AML-193 (cell line): ENCODE data around the gene ACTG1.

Experiments used
- DNase-seq, 2 experiments: peaks; one replicate each; lab custom pipeline; 2025; lab: John Stamatoyannopoulos, UW

The ACTG1 gene

GRCh38 chr17:81464586-81464985 lies 48.0 kb downstream of the ACTG1 start:
- DNase-seq: no peak

- DNase-seq: no peak
Observed at GRCh38 chr17:81463506-81463905, 49.1 kb downstream of the ACTG1 start.

GRCh38 chr17:81462506-81463125 lies 50.0 kb downstream of the ACTG1 start:
- no peak for DNase-seq

GRCh38 chr17:81461607-81462500 lies 50.7 kb downstream of the ACTG1 start:
- no peak for DNase-seq

GRCh38 chr17:81460856-81461460 lies 51.6 kb downstream of the ACTG1 start:
- no peak for DNase-seq
